BLaER1 treated with 17β-estradiol and CSF1 and Interleukin-3, amounts not matched to agents 10 nM and 100 nM (cell line): ENCODE measurements around the gene PPP1R13L.
"Not testable (repeated sequence)": the region's sequence is repeated elsewhere in the genome, so short reads cannot be mapped to it uniquely, and the experiment has no call there.

Experiments used
- H3K27ac ChIP-seq, 11 experiments: shearing (Covaris generic); formaldehyde crosslinking; 2 replicates each; pipeline ENCODE4 v1.8.1; 2022
- H3K27me3 ChIP-seq, 11 experiments: shearing (Covaris generic); formaldehyde crosslinking; 2 replicates each; pipeline ENCODE4 v1.8.1; 2022
- H3K36me3 ChIP-seq, 11 experiments: shearing (Covaris generic); formaldehyde crosslinking; 2 replicates each; pipeline ENCODE4 v1.8.1; 2022
- H3K4me1 ChIP-seq, 10 experiments: shearing (Covaris generic); formaldehyde crosslinking; 2 replicates each; pipeline ENCODE4 v1.8.1; 2022
- H3K4me2 ChIP-seq, 11 experiments: shearing (Covaris generic); formaldehyde crosslinking; 2 replicates each; pipeline ENCODE4 v1.8.1; 2022
- H3K4me3 ChIP-seq, 10 experiments: shearing (Covaris generic); formaldehyde crosslinking; 2 replicates each; pipeline ENCODE4 v1.8.1; 2022
- H3K9ac ChIP-seq, 11 experiments: shearing (Covaris generic); formaldehyde crosslinking; 2 replicates each; pipeline ENCODE4 v1.8.1; 2022
- H3K9me3 ChIP-seq, 11 experiments: shearing (Covaris generic); formaldehyde crosslinking; replicated peaks in 1 of 11; 2 replicates each; pipeline ENCODE4 v1.8.1; 2022
- H4K20me1 ChIP-seq, 11 experiments: shearing (Covaris generic); formaldehyde crosslinking; 2 replicates each; pipeline ENCODE4 v1.8.1; 2022
- Cebpa-rat ChIP-seq, 11 experiments: shearing (Covaris generic); IDR thresholded peaks; 2 replicates each; pipeline ENCODE4 v1.8.1; 2022

The PPP1R13L gene

DNA sequence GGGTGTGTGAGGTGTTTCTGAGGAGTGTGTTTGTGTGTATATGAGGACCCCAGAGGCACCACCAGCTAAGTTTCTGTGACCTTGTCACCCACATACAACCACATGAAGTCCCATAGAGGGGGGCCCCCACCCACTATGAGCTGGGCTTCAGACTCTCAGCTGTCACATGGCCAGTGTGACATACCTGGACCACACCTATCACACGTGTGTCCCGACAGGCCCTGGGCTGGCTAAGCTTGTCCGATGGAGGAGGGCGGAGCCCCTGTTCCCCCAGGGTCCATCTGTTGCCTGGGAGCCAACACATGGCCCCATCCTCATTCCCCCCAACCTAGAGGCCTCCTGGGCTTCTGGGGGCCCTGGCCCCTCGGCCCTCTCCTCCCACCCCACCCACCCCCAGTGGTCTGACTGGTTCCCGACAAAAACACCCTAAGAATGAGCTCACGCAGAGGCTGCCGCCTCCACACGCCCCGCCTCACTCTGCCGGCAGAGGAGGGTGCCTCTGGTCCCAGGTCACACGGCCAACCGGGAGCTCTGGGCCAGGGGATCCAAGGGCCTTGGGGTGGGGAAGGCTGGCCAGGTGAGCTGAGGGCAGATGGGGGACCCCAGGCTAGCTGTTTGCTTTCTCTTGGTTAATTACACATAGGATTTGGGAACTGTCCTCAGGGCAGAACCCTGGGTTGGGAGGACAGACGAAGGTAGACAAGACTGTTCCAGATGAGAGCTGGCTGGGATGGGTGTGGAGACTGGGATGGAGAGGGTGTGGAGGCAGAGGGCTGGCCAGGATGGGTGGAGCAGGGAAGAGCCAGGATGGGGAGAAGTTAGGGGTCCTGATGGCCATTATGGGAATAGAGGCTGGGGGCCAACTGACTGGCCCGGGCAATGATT, 60.0 kb downstream of the PPP1R13L start:
- H3K9me3 ChIP-seq: no peaks in the 10 kb centered on the region
- peaks cover 0 to 7% (median 0%) of the 10 kb centered on the region in 11 experiments; a peak in 2 of 22 replicates for H3K36me3 ChIP-seq
- no peak overlapping the region for H3K9ac ChIP-seq
- TF ChIP-seq Cebpa-rat (IDR thresholded peaks at IDR 0.05): no peak
- no peak overlapping the region for H3K4me3 ChIP-seq
- H3K4me2 ChIP-seq: no peak overlapping the region
- H3K27ac ChIP-seq: no peak overlapping the region
- peaks cover 14 to 30% (median 23%) of the 10 kb centered on the region in 11 experiments for H3K27me3 ChIP-seq
- H3K4me1 ChIP-seq: peaks cover 4 to 9% (median 8%) of the 10 kb centered on the region in 10 experiments; a peak in 15 of 20 replicates
- H4K20me1 ChIP-seq: peaks cover 0 to 15% (median 0%) of the 10 kb centered on the region in 11 experiments; a peak in 2 of 22 replicates

DNA sequence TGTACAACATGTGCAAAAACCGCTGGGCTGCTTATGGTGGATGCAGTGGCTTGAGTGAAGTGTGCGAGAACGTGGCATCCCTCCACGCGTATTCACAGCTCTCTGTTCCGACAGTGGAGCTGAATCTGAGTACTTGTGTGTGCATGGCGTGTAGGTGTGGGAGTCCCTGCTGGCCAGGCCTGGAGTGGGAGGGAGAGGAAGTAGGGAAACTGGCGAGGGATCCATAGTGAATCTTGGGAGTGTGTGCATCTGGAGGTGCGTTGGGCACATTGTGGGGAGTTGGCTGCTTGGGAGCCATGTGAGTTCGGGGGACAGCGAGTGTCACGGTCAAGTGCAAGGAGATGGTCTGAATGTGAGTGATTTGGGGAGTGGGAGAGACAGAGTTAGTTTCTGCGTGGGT, 62.0 kb downstream of the PPP1R13L start:
- TF ChIP-seq Cebpa-rat (IDR thresholded peaks at IDR 0.05): no peak
- Histone ChIP-seq H3K36me3 (no peaks in the 10 kb centered on the region), H3K27me3 (peaks cover 14 to 32% (median 23%) of the 10 kb centered on the region in 11 experiments), H3K9me3 (no peaks in the 10 kb centered on the region), H3K27ac (no peak overlapping the region), H3K4me3 (no peak overlapping the region), H4K20me1 (peaks cover 0 to 5% (median 0%) of the 10 kb centered on the region in 11 experiments; a peak in 2 of 22 replicates), H3K9ac (no peak overlapping the region), H3K4me2 (no peak overlapping the region), H3K4me1 (peaks cover 4 to 17% (median 8%) of the 10 kb centered on the region in 10 experiments; a peak in 15 of 20 replicates)

GRCh38 chr19:45340899-45341453, 63.9 kb downstream of the PPP1R13L start:
- Histone ChIP-seq H3K4me2 (peak overlapping the region; percentile 80 to 92 (median 86)), H3K27ac (no peak overlapping the region), H4K20me1 (no peaks in the 10 kb centered on the region), H3K36me3 (no peaks in the 10 kb centered on the region), H3K9ac (peak overlapping the region; percentile 13 to 66 (median 44); a peak in 15 of 22 replicates), H3K9me3 (no peaks in the 10 kb centered on the region), H3K4me3 (peak overlapping the region; percentile 38 to 66 (median 50)), H3K27me3 (peaks cover 14 to 23% (median 18%) of the 10 kb centered on the region in 11 experiments), H3K4me1 (peaks cover 4 to 17% (median 8%) of the 10 kb centered on the region in 10 experiments; a peak in 15 of 20 replicates)
- no peak for TF ChIP-seq Cebpa-rat (IDR thresholded peaks at IDR 0.05)

DNA sequence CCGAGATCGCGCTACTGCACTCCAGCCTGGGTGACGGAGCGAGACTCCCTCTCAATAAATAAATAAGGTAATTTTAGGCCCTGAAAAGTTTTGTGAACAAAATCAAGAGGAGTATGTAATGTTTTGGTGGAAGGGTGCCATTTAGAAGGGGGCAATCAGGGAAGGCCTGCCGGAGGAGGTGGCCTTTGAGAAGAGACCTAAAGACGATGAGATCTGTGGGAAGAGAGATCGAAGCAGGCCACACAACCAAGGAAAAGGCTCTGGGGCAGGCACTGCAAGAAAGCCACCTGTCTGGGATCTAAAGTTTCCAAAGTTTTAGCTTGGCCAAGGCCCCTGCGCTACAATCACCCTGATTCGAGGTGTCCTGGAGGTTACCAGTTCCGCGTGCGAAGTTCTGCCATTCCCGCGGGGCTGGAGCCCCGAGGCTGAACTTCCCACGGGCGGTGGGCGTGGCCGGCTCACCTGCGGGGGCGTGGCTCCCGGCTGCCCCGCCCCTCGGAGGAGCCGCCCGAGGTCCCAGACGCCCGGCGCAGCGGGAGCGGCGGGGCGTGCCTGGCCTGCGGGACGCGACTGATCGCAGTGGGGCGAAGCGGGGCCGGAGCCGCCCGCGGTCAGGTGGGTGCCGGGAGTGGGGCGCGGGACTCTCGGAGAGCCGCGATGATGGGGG, 64.5 kb downstream of the PPP1R13L start, which contains the start of gene KLC3:
Gene KLC3, plus strand, starts transcription at position 519 of the 667 bp plus-strand sequence. CDS start 4,792 bp downstream, outside the sequence.
- Histone ChIP-seq H3K4me2 (peak within 1 kb of the TSS; percentile 80 to 92 (median 86)), H3K9me3 (no peaks in the 10 kb centered on the region), H3K36me3 (no peaks in the 10 kb centered on the region), H3K4me1 (peaks cover 4 to 17% (median 8%) of the 10 kb centered on the region in 10 experiments; a peak in 16 of 20 replicates), H3K27me3 (peaks cover 14 to 23% (median 18%) of the 10 kb centered on the region in 11 experiments), H3K27ac (no peak within 1 kb of the TSS), H3K9ac (peak within 1 kb of the TSS; percentile 13 to 66 (median 44); a peak in 15 of 22 replicates), H4K20me1 (no peaks in the 10 kb centered on the region), H3K4me3 (peak within 1 kb of the TSS; percentile 38 to 66 (median 50))
- TF ChIP-seq Cebpa-rat (IDR thresholded peaks at IDR 0.05): no peak

GRCh38 chr19:45339629-45340028, 65.2 kb downstream of the PPP1R13L start:
- Histone ChIP-seq H3K4me1 (peaks cover 4 to 17% (median 8%) of the 10 kb centered on the region in 10 experiments; a peak in 16 of 20 replicates), H3K27me3 (peaks cover 14 to 23% (median 18%) of the 10 kb centered on the region in 11 experiments), H4K20me1 (no peaks in the 10 kb centered on the region), H3K36me3 (no peaks in the 10 kb centered on the region), H3K9ac (no peak overlapping the region), H3K4me3 (no peak overlapping the region), H3K4me2 (no peak overlapping the region), H3K27ac (no peak overlapping the region), H3K9me3 (no peaks in the 10 kb centered on the region)
- no peak for TF ChIP-seq Cebpa-rat (IDR thresholded peaks at IDR 0.05)

- Histone ChIP-seq H3K9me3 (no peaks in the 10 kb centered on the region), H3K4me1 (peaks cover 4 to 17% (median 8%) of the 10 kb centered on the region in 10 experiments; a peak in 16 of 20 replicates), H4K20me1 (no peaks in the 10 kb centered on the region), H3K4me2 (no peak overlapping the region), H3K27me3 (peaks cover 14 to 20% (median 18%) of the 10 kb centered on the region in 11 experiments), H3K4me3 (no peak overlapping the region), H3K36me3 (no peaks in the 10 kb centered on the region), H3K9ac (no peak overlapping the region), H3K27ac (no peak overlapping the region)
- TF ChIP-seq Cebpa-rat (IDR thresholded peaks at IDR 0.05): no peak
These were observed 68.1 kb downstream of the PPP1R13L start for GRCh38 chr19:45336696-45337251.

- H3K9ac ChIP-seq, H3K27me3 ChIP-seq, H3K27ac ChIP-seq, H3K4me3 ChIP-seq, H3K4me2 ChIP-seq, H4K20me1 ChIP-seq, H3K9me3 ChIP-seq, H3K36me3 ChIP-seq: not testable (repeated sequence)
- H3K4me1 ChIP-seq: peaks cover 0 to 15% (median 0%) of the 10 kb centered on the region in 10 experiments; a peak in 9 of 20 replicates
These were observed 70.0 kb downstream of the PPP1R13L start for GRCh38 chr19:45334881-45335280.

GRCh38 chr19:45333609-45334303, 71.1 kb downstream of the PPP1R13L start:
- no peak overlapping the region for H3K27ac ChIP-seq
- TF ChIP-seq Cebpa-rat (IDR thresholded peaks at IDR 0.05): no peak
- H3K9me3 ChIP-seq: no peaks in the 10 kb centered on the region
- H4K20me1 ChIP-seq: no peaks in the 10 kb centered on the region
- no peak overlapping the region; a peak in 1 of 22 replicates for H3K4me2 ChIP-seq
- no peak overlapping the region for H3K9ac ChIP-seq
- peaks cover 0 to 15% (median 0%) of the 10 kb centered on the region in 10 experiments; a peak in 9 of 20 replicates for H3K4me1 ChIP-seq
- no peaks in the 10 kb centered on the region for H3K36me3 ChIP-seq
- H3K4me3 ChIP-seq: no peak overlapping the region
- H3K27me3 ChIP-seq: no peaks in the 10 kb centered on the region
